Fibroblast of mammary gland (primary cell): ENCODE results near the gene ANKRD1.
"Not testable (repeated sequence)": the region's sequence is repeated elsewhere in the genome, so short reads cannot be mapped to it uniquely, and the experiment has no call there.

Experiments used
- DNase-seq: peaks from one replicate; pipeline ENCODE4 v3.0.0-alpha.2; 2010; ENCODE audit warnings: low read depth
- H3K4me3 ChIP-seq: 2 replicates; pipeline ENCODE4 v1.5.1; 2011; ENCODE audit warnings: low read depth, mild to moderate bottlenecking, low read length, moderate library complexity; ENCODE audit not compliant: control insufficient read depth
- TF ChIP-seq, protein P1 (sequence below): conservative IDR thresholded peaks from 2 replicates; pipeline ENCODE4 v1.5.1; 2011; ENCODE audit warnings: low read depth, low read length, inconsistent platforms; ENCODE audit not compliant: control insufficient read depth, insufficient read depth

Gene ANKRD1

DNA sequence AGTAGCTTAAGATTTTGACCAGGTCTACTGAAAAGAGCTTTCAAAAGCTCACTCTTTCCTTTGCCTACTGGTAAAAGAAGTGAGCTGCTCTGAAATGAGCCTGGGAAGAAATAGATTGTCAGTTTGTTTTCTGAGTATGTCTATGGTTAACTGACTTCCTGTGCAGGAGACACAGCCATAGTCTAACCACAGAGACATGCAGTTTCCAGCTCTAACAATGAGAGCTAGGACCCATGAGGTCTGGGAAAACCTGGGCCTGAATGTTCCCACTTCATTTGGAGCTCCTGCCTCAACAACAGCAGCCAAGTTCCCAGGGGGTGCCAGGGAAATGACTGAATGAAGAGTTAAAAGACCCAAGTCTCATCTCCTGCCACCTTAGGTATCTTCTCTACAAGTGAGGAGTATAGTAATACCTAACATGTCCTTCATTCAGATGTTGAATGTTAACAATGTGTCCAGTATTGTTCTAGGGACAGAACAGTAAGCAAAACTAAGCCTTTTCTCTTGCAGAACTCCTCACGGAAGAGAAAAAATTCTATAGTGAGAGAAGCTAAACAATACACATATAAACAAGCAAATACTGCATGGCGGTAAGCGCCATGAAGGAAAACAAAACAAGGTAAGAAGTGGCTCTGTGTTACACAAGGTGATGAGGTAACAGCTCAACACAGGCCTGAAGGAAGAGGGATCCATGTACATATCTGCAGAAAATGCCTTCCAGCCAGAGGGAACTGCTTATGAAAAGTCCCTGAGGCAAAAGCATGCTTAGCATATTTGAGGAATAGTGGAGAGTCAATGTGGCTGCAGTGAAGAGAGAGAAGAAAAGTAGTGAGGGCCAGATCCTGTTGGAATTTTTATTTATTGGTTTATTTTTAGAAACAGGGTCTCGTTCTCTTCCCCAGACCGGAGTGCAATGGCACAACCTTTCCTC lies 26.4 kb upstream of the ANKRD1 start:
- DNase-seq, result no peak
- no peak overlapping the region for H3K4me3 ChIP-seq
- TF ChIP-seq, protein P1, sequence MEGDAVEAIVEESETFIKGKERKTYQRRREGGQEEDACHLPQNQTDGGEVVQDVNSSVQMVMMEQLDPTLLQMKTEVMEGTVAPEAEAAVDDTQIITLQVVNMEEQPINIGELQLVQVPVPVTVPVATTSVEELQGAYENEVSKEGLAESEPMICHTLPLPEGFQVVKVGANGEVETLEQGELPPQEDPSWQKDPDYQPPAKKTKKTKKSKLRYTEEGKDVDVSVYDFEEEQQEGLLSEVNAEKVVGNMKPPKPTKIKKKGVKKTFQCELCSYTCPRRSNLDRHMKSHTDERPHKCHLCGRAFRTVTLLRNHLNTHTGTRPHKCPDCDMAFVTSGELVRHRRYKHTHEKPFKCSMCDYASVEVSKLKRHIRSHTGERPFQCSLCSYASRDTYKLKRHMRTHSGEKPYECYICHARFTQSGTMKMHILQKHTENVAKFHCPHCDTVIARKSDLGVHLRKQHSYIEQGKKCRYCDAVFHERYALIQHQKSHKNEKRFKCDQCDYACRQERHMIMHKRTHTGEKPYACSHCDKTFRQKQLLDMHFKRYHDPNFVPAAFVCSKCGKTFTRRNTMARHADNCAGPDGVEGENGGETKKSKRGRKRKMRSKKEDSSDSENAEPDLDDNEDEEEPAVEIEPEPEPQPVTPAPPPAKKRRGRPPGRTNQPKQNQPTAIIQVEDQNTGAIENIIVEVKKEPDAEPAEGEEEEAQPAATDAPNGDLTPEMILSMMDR, result no peak

DNA sequence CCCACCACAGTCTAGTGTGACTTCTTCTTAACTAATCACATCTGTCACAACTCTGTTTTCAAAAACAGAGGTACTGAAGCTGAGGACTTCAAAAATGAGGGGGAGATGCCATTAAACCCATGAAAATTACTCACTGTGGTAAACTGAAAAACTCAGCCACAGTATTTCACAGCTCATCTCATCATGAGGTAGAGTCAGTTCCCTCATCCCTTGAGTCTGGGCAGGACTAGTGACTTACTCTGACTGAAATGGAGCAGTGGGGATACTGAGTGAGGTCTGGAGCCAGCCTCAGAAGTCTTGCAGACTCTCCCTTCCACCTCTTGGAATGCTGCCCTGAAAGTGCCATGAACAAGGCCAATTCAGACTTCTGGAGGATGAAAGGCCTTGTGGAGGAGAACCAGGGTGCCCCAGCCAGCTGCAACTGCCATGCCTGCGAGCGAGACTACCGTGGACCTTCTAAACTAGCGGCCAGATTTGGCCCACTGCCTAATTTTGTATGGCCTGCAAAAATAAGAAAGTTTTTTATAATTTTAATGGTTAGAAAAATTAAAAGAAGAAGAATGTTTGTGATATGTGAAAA lies 24.7 kb upstream of the ANKRD1 start:
- no peak overlapping the region for H3K4me3 ChIP-seq
- DNase-seq, result no peak
- TF ChIP-seq, protein P1, result no peak

DNA sequence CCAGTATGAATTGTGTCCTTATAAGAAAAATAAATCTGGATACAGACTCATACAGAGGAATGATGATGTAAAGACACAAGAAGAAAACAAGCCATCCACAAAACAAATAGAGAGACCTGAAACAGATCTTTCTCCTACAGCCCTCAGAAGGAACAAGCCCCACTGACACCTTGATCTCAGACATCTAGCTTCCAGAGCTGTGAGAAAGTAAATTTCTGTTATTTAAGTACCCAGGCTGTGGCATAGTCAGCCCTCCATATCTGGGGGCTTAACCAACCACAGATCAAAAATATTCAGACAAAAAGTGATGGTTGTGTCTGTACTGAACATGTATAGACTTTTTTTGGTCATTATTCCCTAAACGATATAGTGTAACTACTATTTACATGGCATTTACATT lies 23.9 kb upstream of the ANKRD1 start:
- no peak overlapping the region for H3K4me3 ChIP-seq
- TF ChIP-seq, protein P1, result no peak
- DNase-seq, result no peak

DNA sequence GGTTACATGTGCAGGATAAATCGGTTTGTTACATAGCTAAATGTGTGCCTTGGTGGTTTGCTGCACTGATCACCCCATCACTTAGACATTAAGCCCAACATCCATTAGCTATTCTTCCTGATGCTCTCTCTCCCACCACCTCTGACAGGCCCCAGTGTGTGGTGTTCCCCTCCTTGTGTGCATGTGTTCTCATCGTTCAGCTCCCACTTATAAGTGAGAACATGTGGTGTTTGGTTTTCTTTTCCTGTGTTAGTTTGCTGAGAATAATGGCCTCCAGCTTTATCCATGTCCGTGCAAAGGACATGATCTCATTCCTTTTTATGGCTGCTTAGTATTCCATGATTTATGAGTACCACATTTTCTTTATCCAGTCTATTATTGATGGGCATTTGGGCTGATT lies 22.1 kb upstream of the ANKRD1 start:
- H3K4me3 ChIP-seq, DNase-seq: not testable (repeated sequence)

DNA sequence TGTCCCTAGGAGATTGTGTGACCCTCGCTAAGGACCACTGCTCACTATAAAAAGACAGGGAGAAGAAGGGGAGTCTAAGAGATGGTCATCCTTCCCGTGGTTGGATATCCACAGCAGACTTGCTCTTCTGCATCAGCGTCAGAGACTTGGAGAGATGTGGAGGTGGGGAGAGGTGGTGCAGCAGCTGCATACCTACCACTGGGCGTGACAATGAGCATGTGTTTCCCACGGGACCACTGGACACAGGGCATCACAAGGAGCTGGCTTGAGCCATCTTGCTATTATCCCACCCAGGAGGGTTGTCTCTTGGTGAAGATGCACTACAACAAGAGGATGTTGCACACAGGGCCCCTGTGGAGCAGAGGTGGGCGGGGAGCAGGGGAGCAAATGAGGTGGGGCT lies 18.8 kb upstream of the ANKRD1 start:
- TF ChIP-seq, protein P1, result no peak
- no peak overlapping the region for H3K4me3 ChIP-seq
- DNase-seq, result no peak

DNA sequence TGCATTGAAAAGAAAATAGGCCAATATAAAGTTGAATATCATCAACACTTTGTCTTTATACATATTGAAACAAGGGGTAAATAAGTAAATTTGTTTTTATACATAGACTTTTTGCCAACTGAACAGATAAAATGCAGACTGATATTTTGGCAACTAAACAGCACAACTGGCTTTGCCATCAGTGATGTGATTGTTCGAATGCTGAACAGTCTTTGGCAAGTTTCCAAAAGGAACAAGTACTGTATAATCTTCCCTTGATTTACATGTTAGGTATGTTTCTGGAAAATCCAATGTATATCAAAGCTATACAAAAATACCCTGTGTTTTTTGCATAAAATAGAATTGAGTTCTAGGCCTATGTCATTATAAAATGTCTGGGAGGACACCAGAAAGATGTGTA lies 18.2 kb upstream of the ANKRD1 start:
- TF ChIP-seq, protein P1, result no peak
- no peak overlapping the region for H3K4me3 ChIP-seq
- DNase-seq, result no peak

DNA sequence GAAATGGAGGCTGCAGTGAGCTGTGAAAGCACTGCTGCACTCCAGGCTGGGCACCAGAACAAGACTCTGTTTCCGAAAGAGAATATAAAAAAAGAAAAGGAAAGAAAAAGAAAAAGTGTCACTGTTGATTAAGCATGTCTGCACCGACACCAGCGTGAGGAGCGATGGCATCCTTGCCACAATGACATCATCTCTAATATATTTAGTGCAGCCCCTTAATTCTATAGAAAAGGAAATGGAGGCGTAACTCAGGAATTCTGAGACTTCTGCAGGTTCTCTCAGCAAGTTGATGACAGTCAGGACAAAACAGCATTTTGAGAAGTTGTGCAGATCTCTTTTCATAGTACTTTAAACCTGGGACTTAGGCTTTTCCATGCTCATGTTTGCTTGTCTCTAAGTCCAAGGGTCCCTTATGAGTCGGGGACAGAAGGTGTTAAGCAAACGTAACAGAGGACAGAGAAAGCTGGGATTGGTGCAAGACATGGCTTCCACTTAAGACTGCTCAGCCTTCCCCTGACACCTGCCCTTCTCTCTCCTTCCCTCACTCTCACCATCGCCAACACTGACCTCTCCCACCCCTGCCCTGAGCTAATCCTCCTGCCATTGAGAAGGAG lies 16.9 kb upstream of the ANKRD1 start:
- TF ChIP-seq, protein P1, result no peak
- H3K4me3 ChIP-seq, result no peak overlapping the region
- DNase-seq, result no peak
